ENCODE measurements around the gene CALML5.

GRCh38 chr10:5453749-5454489 lies 45.5 kb downstream of the CALML5 start:
- TF ChIP-seq POLR2AphosphoS5 (IDR thresholded peaks at IDR 0.05) (peak; percentile 60), POLR2A (IDR thresholded peaks at IDR 0.05) (no peak), CTCF (IDR thresholded peaks at IDR 0.05) (no peak)

All from prostate gland (tissue), 2 donors.